Effector memory CD8-positive, alpha-beta T cell (primary cell): Measurements from ENCODE around the gene KMT2B.
"Not testable (repeated sequence)": the region's sequence is repeated elsewhere in the genome, so short reads cannot be mapped to it uniquely, and the experiment has no call there.

Source experiments
- ATAC-seq: fragments of 150-1000 bp; cut with Tn5 transposase; replicated peaks from 2 replicates; pipeline ENCODE4 v1.10.0; 2021; ENCODE audit warnings: mild to moderate bottlenecking, moderate library complexity
- DNase-seq, 3 experiments: peaks; one replicate each; pipeline ENCODE4 v3.0.0; 2021
- H3K27ac Mint-ChIP-seq, 2 donors: one replicate each; pipeline ENCODE4 v1.8.0; 2022; ENCODE audit warnings: mild to moderate bottlenecking in 2 of 2, mixed read lengths in 2 of 2, moderate library complexity in 2 of 2
- H3K27me3 Mint-ChIP-seq, 2 donors: one replicate each; pipeline ENCODE4 v1.8.0; 2022; ENCODE audit warnings: mixed read lengths in 2 of 2
- H3K36me3 Mint-ChIP-seq: one replicate; pipeline ENCODE4 v1.8.0; 2022; ENCODE audit warnings: mild to moderate bottlenecking, moderate library complexity, mixed read lengths; ENCODE audit not compliant: insufficient read depth
- H3K4me1 Mint-ChIP-seq, 2 donors: one replicate each; pipeline ENCODE4 v1.8.0; 2022; ENCODE audit warnings: low read depth in 2 of 2, mixed read lengths in 2 of 2
- H3K4me3 Mint-ChIP-seq, 2 donors: one replicate each; pipeline ENCODE4 v1.8.0; 2022; ENCODE audit warnings: mild to moderate bottlenecking in 2 of 2, mixed read lengths in 2 of 2, moderate library complexity in 2 of 2
- H3K9me3 Mint-ChIP-seq, 2 donors: one replicate each; pipeline ENCODE4 v1.8.0; 2022; ENCODE audit warnings: mixed read lengths in 2 of 2
- total RNA-seq, 9 experiments: gene quantifications; one replicate each; lab custom pipeline; 2026; lab: John Stamatoyannopoulos, UW

Gene KMT2B, protein sequence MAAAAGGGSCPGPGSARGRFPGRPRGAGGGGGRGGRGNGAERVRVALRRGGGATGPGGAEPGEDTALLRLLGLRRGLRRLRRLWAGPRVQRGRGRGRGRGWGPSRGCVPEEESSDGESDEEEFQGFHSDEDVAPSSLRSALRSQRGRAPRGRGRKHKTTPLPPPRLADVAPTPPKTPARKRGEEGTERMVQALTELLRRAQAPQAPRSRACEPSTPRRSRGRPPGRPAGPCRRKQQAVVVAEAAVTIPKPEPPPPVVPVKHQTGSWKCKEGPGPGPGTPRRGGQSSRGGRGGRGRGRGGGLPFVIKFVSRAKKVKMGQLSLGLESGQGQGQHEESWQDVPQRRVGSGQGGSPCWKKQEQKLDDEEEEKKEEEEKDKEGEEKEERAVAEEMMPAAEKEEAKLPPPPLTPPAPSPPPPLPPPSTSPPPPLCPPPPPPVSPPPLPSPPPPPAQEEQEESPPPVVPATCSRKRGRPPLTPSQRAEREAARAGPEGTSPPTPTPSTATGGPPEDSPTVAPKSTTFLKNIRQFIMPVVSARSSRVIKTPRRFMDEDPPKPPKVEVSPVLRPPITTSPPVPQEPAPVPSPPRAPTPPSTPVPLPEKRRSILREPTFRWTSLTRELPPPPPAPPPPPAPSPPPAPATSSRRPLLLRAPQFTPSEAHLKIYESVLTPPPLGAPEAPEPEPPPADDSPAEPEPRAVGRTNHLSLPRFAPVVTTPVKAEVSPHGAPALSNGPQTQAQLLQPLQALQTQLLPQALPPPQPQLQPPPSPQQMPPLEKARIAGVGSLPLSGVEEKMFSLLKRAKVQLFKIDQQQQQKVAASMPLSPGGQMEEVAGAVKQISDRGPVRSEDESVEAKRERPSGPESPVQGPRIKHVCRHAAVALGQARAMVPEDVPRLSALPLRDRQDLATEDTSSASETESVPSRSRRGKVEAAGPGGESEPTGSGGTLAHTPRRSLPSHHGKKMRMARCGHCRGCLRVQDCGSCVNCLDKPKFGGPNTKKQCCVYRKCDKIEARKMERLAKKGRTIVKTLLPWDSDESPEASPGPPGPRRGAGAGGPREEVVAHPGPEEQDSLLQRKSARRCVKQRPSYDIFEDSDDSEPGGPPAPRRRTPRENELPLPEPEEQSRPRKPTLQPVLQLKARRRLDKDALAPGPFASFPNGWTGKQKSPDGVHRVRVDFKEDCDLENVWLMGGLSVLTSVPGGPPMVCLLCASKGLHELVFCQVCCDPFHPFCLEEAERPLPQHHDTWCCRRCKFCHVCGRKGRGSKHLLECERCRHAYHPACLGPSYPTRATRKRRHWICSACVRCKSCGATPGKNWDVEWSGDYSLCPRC (N-terminal part only)
- total RNA-seq = 87.6 to 184 (median 113) reads per million in 9 experiments

DNA sequence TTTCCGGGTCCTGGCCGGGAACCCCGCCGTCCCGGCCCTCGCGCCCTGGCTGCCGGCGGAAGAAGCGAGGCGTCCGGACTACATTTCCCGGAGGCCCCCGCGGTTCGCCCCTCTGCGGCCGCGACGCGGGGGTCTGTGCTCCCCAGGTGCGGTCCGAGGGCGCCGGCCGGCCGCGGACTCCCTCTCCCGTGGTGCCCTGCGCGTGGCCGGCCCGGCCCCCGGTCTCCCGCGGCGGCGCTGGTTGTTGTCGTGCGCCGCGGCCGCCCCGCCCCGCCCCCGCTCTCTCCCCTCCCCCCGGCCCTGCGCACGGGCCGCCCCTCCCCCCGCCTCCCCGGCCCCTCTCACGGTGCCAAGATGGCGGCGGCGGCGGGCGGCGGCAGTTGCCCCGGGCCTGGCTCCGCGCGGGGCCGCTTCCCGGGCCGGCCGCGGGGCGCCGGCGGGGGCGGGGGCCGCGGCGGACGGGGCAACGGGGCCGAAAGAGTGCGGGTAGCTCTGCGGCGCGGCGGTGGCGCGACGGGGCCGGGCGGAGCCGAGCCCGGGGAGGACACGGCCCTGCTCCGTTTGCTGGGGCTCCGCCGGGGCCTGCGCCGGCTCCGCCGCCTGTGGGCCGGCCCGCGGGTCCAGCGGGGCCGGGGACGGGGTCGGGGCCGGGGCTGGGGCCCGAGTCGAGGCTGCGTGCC, at the start of gene KMT2B:
Gene KMT2B (plus strand): TSS at position 339 of the 680 bp plus-strand sequence. CDS start 16 bp downstream, at position 355.
- Mint-ChIP-seq H3K27ac (peak within 1 kb of the TSS; percentile 91 to 96), H3K36me3 (peaks cover 44% of the 10 kb centered on the region), H3K27me3 (peaks cover 0 to 7% of the 10 kb centered on the region in 2 donors), H3K4me3 (peak within 1 kb of the TSS; percentile 89 to 91), H3K4me1 (peaks cover 48 to 54% of the 10 kb centered on the region in 2 donors), H3K9me3 (no peaks in the 10 kb centered on the region)
- DNase-seq (no peak), ATAC-seq (peak; percentile 33)

DNA sequence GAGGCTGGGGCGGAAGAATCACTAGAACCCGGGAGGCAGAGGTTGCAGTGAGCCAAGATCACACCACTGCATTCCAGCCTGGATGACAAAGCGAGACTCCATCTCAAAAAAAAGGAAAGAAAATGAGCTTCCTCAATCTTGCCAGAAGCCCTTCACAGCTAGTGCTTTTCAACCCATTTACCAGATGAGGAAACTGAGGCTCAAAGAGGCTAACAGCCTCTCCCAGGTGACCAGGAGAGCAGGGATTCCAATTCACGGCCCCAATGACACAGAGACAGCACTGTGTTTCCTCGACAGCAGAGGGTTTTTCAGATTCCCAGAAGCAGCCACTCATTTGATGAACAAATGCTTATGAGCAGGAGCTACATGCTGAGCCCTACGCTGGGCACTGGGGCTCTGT, 48.2 kb upstream of the KMT2B start:
- no peak overlapping the region for H3K4me3 Mint-ChIP-seq
- ATAC-seq (no peak), DNase-seq (no peak)
- peaks cover 20 to 49% of the 10 kb centered on the region in 2 donors for H3K27me3 Mint-ChIP-seq
- peaks cover 5% of the 10 kb centered on the region for H3K36me3 Mint-ChIP-seq
- no peaks in the 10 kb centered on the region for H3K9me3 Mint-ChIP-seq
- H3K27ac Mint-ChIP-seq = no peak overlapping the region
- peaks cover 7 to 9% of the 10 kb centered on the region in 2 donors for H3K4me1 Mint-ChIP-seq

DNA sequence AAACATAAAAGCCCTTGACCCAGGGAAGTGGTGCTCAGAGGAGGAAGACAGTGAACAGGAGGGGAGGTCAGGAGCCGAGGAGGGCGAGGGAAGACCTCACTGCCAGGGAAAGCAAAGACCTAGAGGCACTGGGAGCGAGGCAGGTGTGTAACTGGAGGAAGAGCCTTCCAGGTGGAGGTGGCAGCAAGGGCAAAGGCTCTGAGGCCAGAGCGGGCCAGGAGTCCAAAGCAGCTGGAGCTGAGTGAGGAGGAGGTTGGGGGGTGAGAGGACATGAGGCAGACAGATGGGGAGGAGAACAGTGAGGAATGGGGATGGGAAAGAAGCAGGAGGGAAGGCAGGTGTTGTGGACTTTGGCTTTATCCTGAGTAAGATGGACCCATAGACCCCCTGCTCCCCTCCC, 47.8 kb upstream of the KMT2B start:
- H3K4me3 Mint-ChIP-seq = no peak overlapping the region
- peaks cover 20 to 49% of the 10 kb centered on the region in 2 donors for H3K27me3 Mint-ChIP-seq
- DNase-seq (no peak), ATAC-seq (no peak)
- peaks cover 5% of the 10 kb centered on the region for H3K36me3 Mint-ChIP-seq
- H3K27ac Mint-ChIP-seq = no peak overlapping the region
- H3K9me3 Mint-ChIP-seq = no peaks in the 10 kb centered on the region
- H3K4me1 Mint-ChIP-seq = peaks cover 7 to 9% of the 10 kb centered on the region in 2 donors

DNA sequence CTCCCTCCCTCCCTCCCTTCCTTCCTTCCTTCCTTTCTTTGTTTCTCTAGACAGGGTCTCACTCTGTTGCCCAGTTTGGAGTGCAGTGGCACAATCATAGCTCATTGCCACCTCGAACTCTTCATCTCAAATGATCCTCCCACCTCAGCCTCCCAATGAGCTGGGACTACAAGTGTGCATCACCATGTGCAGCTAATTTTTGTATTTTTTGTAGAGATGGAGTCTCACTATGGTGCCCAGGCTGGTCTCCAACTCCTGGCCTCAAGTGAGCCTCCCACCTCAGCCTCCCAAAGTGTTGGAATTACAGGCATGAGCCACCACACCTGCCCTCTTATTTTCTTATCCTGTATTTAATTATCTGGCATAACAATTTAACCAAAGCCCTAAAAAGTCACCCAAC, 47.1 kb upstream of the KMT2B start:
- no peak for DNase-seq
- Mint-ChIP-seq H3K4me3 (no peak overlapping the region), H3K27me3 (peaks cover 21 to 53% of the 10 kb centered on the region in 2 donors), H3K36me3 (peaks cover 5% of the 10 kb centered on the region), H3K27ac (no peak overlapping the region), H3K4me1 (peaks cover 7 to 9% of the 10 kb centered on the region in 2 donors), H3K9me3 (no peaks in the 10 kb centered on the region)
- ATAC-seq = no peak

DNA sequence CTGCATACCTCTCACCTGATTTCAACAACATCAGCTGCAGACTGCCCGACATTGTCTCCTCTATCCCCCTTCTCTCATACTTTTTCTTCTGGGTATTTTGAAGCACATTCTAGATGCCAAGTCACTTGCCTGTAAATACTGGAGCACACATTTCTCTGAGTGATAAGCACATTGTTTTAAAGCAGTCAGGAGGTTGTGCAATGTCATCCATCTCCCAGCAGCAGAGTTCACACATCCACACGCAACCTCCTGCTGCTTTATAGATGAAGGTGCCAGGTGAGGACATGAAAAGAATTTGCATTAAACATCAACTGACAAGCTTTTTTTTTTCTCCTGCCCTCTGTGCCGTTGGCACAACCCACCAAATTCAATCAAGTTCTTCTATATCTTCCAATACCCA, 46.0 kb upstream of the KMT2B start:
- no peak overlapping the region for H3K4me3 Mint-ChIP-seq
- peaks cover 27 to 64% of the 10 kb centered on the region in 2 donors for H3K27me3 Mint-ChIP-seq
- no peak overlapping the region for H3K27ac Mint-ChIP-seq
- peaks cover 7% of the 10 kb centered on the region for H3K36me3 Mint-ChIP-seq
- DNase-seq (no peak), ATAC-seq (no peak)
- H3K4me1 Mint-ChIP-seq = peaks cover 7 to 9% of the 10 kb centered on the region in 2 donors
- H3K9me3 Mint-ChIP-seq = no peaks in the 10 kb centered on the region

DNA sequence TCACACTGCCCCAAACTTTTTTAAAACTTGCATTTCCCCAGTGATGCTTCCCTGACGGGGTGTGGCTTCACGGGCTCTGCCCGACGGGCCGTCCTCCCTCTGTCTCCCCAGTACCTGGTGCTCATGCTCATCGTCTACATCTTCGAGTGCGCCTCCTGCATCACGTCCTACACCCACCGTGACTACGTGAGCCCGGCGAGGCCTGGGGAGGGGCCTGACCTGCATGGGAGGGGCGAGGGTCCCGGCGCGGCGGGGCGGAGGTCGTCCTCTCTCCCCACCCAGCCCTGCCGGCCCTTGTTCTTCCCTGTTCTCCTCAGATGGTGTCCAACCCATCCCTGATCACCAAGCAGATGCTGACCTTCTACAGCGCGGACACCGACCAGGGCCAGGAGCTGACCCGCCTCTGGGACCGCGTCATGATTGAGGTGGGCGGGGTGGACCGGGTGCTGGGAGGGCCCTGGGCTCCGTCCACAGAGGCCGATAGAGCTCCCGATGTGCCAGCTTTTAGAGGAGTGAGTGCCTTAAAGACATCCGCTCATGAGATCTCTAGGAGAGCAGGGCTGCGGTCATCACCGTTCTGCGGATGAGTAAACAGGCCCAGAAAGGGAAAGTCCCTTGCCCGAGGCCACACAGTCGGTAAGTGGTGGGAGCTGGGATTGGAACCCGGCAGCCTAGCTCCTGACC, 44.5 kb upstream of the KMT2B start:
- peaks cover 31 to 73% of the 10 kb centered on the region in 2 donors for H3K27me3 Mint-ChIP-seq
- ATAC-seq (peak; percentile 90), DNase-seq (peak; percentile 10 to 18 (median 16))
- H3K36me3 Mint-ChIP-seq = peaks cover 7% of the 10 kb centered on the region
- H3K4me1 Mint-ChIP-seq = peaks cover 7 to 9% of the 10 kb centered on the region in 2 donors
- H3K4me3 Mint-ChIP-seq = peak overlapping the region; percentile 82 to 83
- no peaks in the 10 kb centered on the region for H3K9me3 Mint-ChIP-seq
- peak overlapping the region; percentile 60 to 79 for H3K27ac Mint-ChIP-seq

DNA sequence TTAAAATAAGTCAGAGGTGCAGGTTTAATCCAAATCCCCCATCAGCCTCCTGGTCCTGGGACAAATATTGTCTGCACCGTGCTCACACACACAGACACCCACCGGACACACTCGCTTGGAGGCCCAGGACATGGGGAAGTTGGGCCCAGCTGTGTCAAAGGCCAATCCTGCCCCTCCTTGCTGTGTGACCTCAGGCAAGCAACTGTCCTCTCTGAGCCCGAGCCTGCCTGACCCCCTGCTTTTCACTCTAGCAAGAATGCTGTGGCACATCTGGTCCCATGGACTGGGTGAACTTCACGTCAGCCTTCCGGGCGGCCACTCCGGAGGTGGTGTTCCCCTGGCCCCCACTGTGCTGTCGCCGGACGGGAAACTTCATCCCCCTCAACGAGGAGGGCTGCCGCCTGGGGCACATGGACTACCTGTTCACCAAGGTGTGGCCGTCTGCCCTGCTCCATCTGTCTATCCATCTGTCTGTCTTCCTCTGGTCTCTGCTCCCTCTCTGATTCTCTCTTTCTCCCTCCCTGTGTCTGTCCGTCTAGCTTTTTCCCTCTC, 42.1 kb upstream of the KMT2B start:
- Mint-ChIP-seq H3K27me3 (peaks cover 22 to 55% of the 10 kb centered on the region in 2 donors), H3K4me1 (peaks cover 7 to 9% of the 10 kb centered on the region in 2 donors), H3K9me3 (no peaks in the 10 kb centered on the region), H3K4me3 (no peak overlapping the region), H3K36me3 (peaks cover 11% of the 10 kb centered on the region), H3K27ac (no peak overlapping the region)
- ATAC-seq = no peak
- no peak for DNase-seq

DNA sequence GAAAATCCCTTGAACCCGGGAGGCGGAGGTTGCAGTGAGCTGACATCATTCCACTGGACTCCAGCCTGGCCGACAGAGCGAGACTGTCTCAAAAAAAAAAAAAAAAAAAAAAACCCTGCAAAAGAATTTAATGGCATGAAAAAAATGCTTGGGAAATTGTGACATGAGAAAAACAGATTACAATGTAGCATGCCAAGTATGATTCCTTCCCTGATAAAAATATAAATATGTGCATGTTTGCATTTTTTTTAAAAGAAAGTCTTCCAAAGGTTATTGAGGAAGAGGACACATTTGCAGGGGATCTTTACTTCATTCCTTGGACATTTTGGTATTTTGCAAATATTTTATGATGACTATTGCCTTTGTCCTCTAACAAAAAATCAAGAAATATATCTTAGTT, 28.0 kb upstream of the KMT2B start:
- Mint-ChIP-seq H3K27ac (no peak overlapping the region), H3K27me3 (no peaks in the 10 kb centered on the region), H3K4me1 (no peaks in the 10 kb centered on the region), H3K4me3 (no peak overlapping the region), H3K9me3 (no peaks in the 10 kb centered on the region), H3K36me3 (peaks cover 4% of the 10 kb centered on the region)
- DNase-seq = no peak
- ATAC-seq = no peak

DNA sequence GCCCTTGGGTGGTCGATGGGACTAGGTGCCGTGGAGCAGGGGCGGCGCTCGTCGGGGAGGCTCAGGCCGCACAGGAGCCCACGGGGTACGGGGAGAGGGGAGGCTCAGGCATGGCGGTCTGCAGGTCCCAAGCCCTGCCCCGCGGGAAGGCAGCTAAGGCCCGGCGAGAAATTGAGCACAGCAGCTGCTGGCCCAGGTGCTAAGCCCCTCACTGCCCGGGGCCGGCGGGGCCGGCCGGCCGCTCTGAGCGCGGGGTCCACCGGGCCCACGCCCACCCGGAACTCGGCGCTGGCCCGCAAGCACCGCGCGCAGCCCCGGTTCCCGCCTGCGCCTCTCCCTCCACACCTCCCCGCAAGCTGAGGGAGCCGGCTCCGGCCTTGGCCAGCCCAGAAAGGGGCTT, 26.7 kb upstream of the KMT2B start:
- not testable (repeated sequence) for DNase-seq, ATAC-seq, H3K36me3 Mint-ChIP-seq, H3K4me3 Mint-ChIP-seq, H3K4me1 Mint-ChIP-seq, H3K27me3 Mint-ChIP-seq, H3K27ac Mint-ChIP-seq, H3K9me3 Mint-ChIP-seq

DNA sequence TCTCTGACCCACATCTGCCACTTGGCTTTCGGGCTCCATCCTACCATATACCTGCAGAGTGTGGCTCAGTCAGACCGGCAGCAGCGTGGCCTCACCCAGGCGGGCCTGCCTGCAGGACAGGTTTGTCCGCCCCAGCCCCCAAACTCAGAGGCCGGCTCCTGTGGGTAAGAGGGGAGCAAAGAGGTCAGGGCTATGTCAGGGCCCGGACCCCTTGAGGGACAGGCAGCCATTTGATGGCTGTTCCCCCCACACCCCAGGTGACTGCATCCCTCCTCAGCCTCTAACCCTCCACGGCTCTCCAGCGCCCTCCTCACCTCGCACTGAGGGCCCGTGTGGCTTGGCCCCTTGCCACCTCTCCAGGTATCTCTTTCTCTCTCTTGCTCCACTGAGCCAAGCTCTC, 25.8 kb upstream of the KMT2B start:
- H3K4me1 Mint-ChIP-seq = no peaks in the 10 kb centered on the region
- no peak overlapping the region for H3K27ac Mint-ChIP-seq
- ATAC-seq (no peak), DNase-seq (no peak)
- peaks cover 4% of the 10 kb centered on the region for H3K36me3 Mint-ChIP-seq
- H3K27me3 Mint-ChIP-seq = no peaks in the 10 kb centered on the region
- H3K4me3 Mint-ChIP-seq = no peak overlapping the region
- H3K9me3 Mint-ChIP-seq = no peaks in the 10 kb centered on the region

DNA sequence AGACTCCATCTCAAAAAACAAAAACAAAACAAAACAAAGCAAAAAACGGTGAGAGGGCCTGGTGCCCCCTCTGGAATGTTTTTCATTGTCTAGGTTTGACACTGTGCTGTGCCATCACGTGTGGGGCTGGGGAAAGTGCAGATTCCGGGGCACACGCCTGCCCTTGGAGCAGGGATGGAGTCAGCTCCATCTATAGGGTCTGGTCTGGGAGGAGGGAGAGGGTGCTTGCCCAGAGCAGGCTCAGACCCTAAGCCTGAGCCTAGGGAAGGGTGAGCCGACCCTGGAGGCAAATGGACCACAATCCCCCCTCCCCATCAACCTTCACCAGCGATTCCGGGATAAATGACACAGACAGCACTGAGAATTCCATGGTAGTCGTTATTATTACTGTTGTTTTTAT, 24.4 kb upstream of the KMT2B start:
- DNase-seq = no peak
- no peaks in the 10 kb centered on the region for H3K27me3 Mint-ChIP-seq
- H3K4me1 Mint-ChIP-seq = no peaks in the 10 kb centered on the region
- no peaks in the 10 kb centered on the region for H3K9me3 Mint-ChIP-seq
- ATAC-seq = peak; percentile 3
- peaks cover 4% of the 10 kb centered on the region for H3K36me3 Mint-ChIP-seq
- no peak overlapping the region for H3K4me3 Mint-ChIP-seq
- no peak overlapping the region for H3K27ac Mint-ChIP-seq
